HCT116 (cell line): Measurements from ENCODE around the gene TF.

Experiments
- CEBPB ChIP-seq: IDR thresholded peaks from 2 replicates; pipeline ENCODE4 v1.6.1; 2012; ENCODE audit warnings: low read depth
- CTCF ChIP-seq, 3 experiments: fragments of 200-600 bp in 1 of 3; sonication (generic) in 1 of 3; IDR thresholded peaks in 2 of 3; conservative IDR thresholded peaks in 1 of 3; 2 replicates each; pipeline ENCODE4 v1.5.1; 2012 to 2017; ENCODE audit warnings: low read depth in 2 of 3, low read length in 2 of 3, antibody characterized with exemption in 1 of 3, borderline replicate concordance in 1 of 3, control low read depth in 1 of 3, mild to moderate bottlenecking in 1 of 3, mixed read lengths in 1 of 3, mixed run types in 1 of 3, moderate library complexity in 1 of 3; ENCODE audit not compliant: insufficient read depth in 1 of 3
- ELF1 ChIP-seq: IDR thresholded peaks from 2 replicates; pipeline ENCODE4 v1.6.1; 2012; ENCODE audit warnings: low read depth, borderline replicate concordance
- EZH2 ChIP-seq: fragments of 200-600 bp; sonication (generic); IDR thresholded peaks from 2 replicates; pipeline ENCODE4 v1.6.1; 2017; ENCODE audit warnings: antibody characterized with exemption, mixed run types
- EZH2phosphoT487 ChIP-seq: fragments of 200-600 bp; IDR thresholded peaks from 2 replicates; pipeline ENCODE4 v1.6.1; 2018; ENCODE audit warnings: antibody characterized with exemption, borderline replicate concordance
- JUND ChIP-seq: IDR thresholded peaks from 2 replicates; pipeline ENCODE4 v1.6.1; 2012
- POLR2A ChIP-seq: IDR thresholded peaks from 2 replicates; pipeline ENCODE4 v1.7.0; 2011; ENCODE audit warnings: borderline replicate concordance; ENCODE audit not compliant: insufficient read depth, insufficient read length; ENCODE audit errors: extremely low read depth
- POLR2AphosphoS5 ChIP-seq: IDR thresholded peaks from 2 replicates; pipeline ENCODE4 v1.6.1; 2011; ENCODE audit warnings: mild to moderate bottlenecking, low read depth, low read length, moderate library complexity
- RAD21 ChIP-seq: IDR thresholded peaks from 2 replicates; pipeline ENCODE4 v1.6.1; 2012; ENCODE audit warnings: low read depth, mild to moderate bottlenecking
- REST ChIP-seq: IDR thresholded peaks from 2 replicates; pipeline ENCODE4 v1.6.1; 2012; ENCODE audit warnings: low read depth
- SIN3A ChIP-seq: IDR thresholded peaks from 2 replicates; pipeline ENCODE4 v1.6.1; 2012; ENCODE audit warnings: low read depth
- YY1 ChIP-seq: IDR thresholded peaks from 2 replicates; pipeline ENCODE4 v1.6.1; 2011; ENCODE audit warnings: low read length, low read depth, moderate library complexity, mild to moderate bottlenecking; ENCODE audit not compliant: insufficient replicate concordance; ENCODE audit errors: extremely low read depth
- TF ChIP-seq, protein P1 (sequence below): IDR thresholded peaks from 2 replicates; pipeline ENCODE4 v1.6.1; 2012
- TF ChIP-seq, protein P2 (sequence below): IDR thresholded peaks from 2 replicates; pipeline ENCODE4 v1.6.1; 2012

DNA sequence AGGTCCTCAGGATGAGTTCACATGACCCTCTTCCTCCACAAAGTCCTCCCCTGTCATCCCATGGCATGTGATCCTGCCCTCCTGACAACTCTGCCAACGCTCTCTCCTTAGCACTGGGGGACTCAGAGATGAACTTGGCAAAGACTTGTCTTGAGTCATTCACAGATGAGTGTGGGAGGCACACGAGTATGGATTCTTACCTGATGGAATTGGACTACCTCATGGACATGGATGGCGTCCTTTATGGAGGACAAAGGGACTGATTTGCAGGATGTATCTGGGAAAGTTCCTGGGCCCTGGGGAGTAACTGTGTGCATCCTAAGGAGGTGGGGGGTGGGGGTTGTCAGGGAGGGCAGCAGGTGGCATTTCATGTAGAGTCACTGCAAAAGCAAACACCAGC lies 46.3 kb upstream of the TF start:
- no peak for TF ChIP-seq CTCF (IDR thresholded peaks at IDR 0.05 in 2 of 3, conservative IDR thresholded peaks at IDR 0.05 in 1 of 3; ENCODE audit: borderline replicate concordance in 1 of 3, insufficient read depth in 1 of 3, low read depth in 2 of 3, low read length in 2 of 3)
- no peak for TF ChIP-seq RAD21
- TF ChIP-seq SIN3A: no peak
- TF ChIP-seq REST: no peak
- no peak for TF ChIP-seq POLR2A
- no peak for TF ChIP-seq YY1
- TF ChIP-seq JUND: no peak
- no peak for TF ChIP-seq CEBPB
- TF ChIP-seq, protein P1, sequence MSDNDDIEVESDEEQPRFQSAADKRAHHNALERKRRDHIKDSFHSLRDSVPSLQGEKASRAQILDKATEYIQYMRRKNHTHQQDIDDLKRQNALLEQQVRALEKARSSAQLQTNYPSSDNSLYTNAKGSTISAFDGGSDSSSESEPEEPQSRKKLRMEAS: no peak
- no peak for TF ChIP-seq POLR2AphosphoS5
- no peak for TF ChIP-seq EZH2
- no peak for TF ChIP-seq EZH2phosphoT487
- no peak for TF ChIP-seq ELF1
- TF ChIP-seq, protein P2, sequence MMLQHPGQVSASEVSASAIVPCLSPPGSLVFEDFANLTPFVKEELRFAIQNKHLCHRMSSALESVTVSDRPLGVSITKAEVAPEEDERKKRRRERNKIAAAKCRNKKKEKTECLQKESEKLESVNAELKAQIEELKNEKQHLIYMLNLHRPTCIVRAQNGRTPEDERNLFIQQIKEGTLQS: no peak
